SK-N-MC (cell line): ENCODE data around the gene DVL1.

ENCODE experiments used
- DNase-seq: peaks from one replicate; pipeline ENCODE4 v3.0.0-alpha.2; 2011; ENCODE audit warnings: low read depth, low spot score
- H3K27ac ChIP-seq: fragments of 200-600 bp; sonication (generic); 2 replicates; pipeline ENCODE4 v1.5.1; 2016; ENCODE audit warnings: mixed run types
- H3K36me3 ChIP-seq: fragments of 200-600 bp; sonication (generic); 2 replicates; pipeline ENCODE4 v1.6.1; 2017; ENCODE audit warnings: antibody characterized with exemption, low read length, mixed read lengths; ENCODE audit not compliant: insufficient read depth
- H3K4me3 ChIP-seq: fragments of 200-600 bp; sonication (generic); 2 replicates; pipeline ENCODE4 v1.5.1; 2016
- H3K9ac ChIP-seq: fragments of 200-600 bp; sonication (generic); 2 replicates; pipeline ENCODE4 v1.8.0; 2017; ENCODE audit warnings: mixed run types, mixed read lengths; ENCODE audit not compliant: insufficient read length
- H3K9me3 ChIP-seq: fragments of 200-600 bp; sonication (generic); 2 replicates; pipeline ENCODE4 v1.6.1; 2017; ENCODE audit warnings: low read depth, mild to moderate bottlenecking, antibody characterized with exemption, low read length, moderate library complexity, mixed read lengths
- EZH2 ChIP-seq: fragments of 200-600 bp; sonication (generic); IDR thresholded peaks from one replicate; pipeline ENCODE4 v1.6.1; 2017; ENCODE audit warnings: antibody characterized with exemption
- FOXP2 ChIP-seq: optimal IDR thresholded peaks from 2 replicates; pipeline ENCODE3; 2011; ENCODE audit warnings: mild to moderate bottlenecking, moderate library complexity; ENCODE audit not compliant: insufficient read depth; ENCODE audit errors: extremely low read length, control extremely low read depth
- POLR2AphosphoS5 ChIP-seq: IDR thresholded peaks from 2 replicates; pipeline ENCODE4 v1.6.1; 2012; ENCODE audit warnings: mild to moderate bottlenecking, low read depth, low read length, borderline replicate concordance

The DVL1 gene

DNA sequence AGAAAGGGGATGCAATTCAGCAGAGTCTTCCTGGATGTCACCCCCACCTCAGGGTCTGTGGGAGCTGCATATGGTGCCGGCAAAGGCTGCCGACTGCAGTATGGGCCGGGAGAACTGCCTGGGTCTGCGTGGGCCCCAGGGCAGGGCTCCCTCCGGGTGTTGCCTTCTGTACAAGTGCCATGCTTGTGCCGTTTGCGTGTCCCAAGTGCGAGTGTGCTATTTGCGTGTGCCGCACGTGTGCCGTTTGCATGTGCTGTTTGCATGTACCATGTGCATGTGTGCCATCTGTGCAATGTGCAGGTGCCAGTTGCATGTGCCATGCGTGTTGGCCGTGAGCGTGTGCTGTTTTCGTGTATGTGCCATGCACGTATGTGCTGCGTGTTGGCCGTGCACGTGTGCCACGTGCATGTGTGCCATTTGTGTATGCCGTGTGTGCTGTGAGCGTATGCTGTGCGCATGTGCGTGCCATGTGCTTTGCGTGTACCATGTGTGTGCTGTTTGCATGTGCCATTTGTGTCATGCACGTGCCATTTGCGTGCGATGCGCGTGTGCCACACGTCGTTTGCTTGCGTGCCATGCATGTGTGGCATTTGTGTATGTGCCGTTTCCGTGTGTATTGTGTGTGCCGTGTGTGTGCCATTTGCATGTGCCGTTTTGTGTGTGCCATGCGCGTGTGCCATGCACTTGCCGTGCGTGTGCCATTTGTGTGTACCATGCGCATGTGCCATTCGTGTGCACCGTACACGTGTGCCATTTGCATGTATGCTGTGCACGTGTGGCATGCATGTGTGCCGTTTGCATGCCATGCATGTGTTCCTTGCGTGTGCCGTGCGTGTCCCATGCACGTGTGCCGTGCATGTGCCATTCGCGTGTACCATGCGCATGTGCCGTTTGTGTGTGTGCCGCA lies 19.7 kb downstream of the DVL1 start:
- H3K36me3 ChIP-seq = no peaks in the 10 kb centered on the region
- no peak overlapping the region for H3K4me3 ChIP-seq
- TF ChIP-seq POLR2AphosphoS5 = no peak
- no peak for TF ChIP-seq FOXP2
- TF ChIP-seq EZH2 = no peak
- no peaks in the 10 kb centered on the region for H3K9me3 ChIP-seq
- no peak overlapping the region for H3K27ac ChIP-seq
- H3K9ac ChIP-seq = no peak overlapping the region
- no peak for DNase-seq

GRCh38 chr1:1328254-1328653 lies 21.0 kb downstream of the DVL1 start:
- no peaks in the 10 kb centered on the region for H3K36me3 ChIP-seq
- TF ChIP-seq EZH2 = no peak
- TF ChIP-seq POLR2AphosphoS5 = no peak
- no peak for DNase-seq

DNA sequence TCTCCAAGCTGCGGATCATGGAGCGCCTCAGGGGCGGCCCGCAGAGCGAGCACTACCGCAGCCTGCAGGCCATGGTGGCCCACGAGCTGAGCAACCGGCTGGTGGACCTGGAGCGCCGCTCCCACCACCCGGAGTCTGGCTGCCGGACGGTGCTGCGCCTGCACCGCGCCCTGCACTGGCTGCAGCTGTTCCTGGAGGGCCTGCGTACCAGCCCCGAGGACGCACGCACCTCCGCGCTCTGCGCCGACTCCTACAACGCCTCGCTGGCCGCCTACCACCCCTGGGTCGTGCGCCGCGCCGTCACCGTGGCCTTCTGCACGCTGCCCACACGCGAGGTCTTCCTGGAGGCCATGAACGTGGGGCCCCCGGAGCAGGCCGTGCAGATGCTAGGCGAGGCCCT lies 21.9 kb downstream of the DVL1 start:
- TF ChIP-seq EZH2 = no peak
- no peak for TF ChIP-seq FOXP2
- no peak for TF ChIP-seq POLR2AphosphoS5
- no peaks in the 10 kb centered on the region for H3K9me3 ChIP-seq
- no peaks in the 10 kb centered on the region for H3K36me3 ChIP-seq
- H3K27ac ChIP-seq = no peak overlapping the region
- H3K9ac ChIP-seq = no peak overlapping the region
- DNase-seq = no peak
- H3K4me3 ChIP-seq = no peak overlapping the region

More at GRCh38 chr1:1328254-1328653, 21.0 kb downstream of the DVL1 start:
- Histone ChIP-seq H3K4me3 (no peak overlapping the region), H3K9ac (no peak overlapping the region), H3K27ac (no peak overlapping the region), H3K9me3 (no peaks in the 10 kb centered on the region)

DNA sequence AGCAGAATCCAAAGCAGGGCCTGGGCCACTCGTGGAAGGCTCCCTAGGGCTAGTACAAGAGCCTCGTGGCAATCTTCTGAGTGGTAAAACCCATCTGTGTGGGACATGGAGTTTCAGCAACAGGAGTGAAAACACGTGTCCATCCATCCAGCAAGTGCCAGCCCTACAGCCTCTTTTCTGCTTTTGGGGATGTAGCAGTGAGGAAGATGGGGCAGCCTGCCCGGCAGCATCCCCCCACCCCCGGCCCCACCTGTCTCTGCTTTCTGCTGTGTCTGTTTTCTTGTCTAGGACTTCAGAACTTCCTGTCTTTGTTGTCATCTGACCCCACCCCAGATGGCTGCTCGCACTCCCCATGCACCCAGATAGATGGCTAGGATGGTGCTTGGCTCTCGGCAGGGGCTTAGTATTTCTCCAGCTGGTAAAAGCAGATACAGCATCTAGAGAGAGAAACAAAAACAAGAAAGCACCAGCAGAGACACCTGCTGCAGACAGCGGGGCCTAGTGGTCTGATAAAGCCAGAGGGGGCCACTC lies 23.1 kb downstream of the DVL1 start:
- H3K36me3 ChIP-seq = no peaks in the 10 kb centered on the region; the same call in 1 of the 2 replicates
- no peaks in the 10 kb centered on the region for H3K9me3 ChIP-seq
- no peak for TF ChIP-seq POLR2AphosphoS5
- no peak for TF ChIP-seq EZH2
- no peak for TF ChIP-seq FOXP2
- H3K27ac ChIP-seq = no peak overlapping the region
- no peak overlapping the region for H3K9ac ChIP-seq
- no peak for DNase-seq
- no peak overlapping the region for H3K4me3 ChIP-seq

GRCh38 chr1:1325288-1326074 lies 23.7 kb downstream of the DVL1 start:
- Histone ChIP-seq H3K9ac (peak overlapping the region; percentile 90), H3K36me3 (no peaks in the 10 kb centered on the region; the same call in 1 of the 2 replicates), H3K9me3 (no peaks in the 10 kb centered on the region), H3K4me3 (peak overlapping the region; percentile 82), H3K27ac (no peak overlapping the region)
- DNase-seq = no peak
- TF ChIP-seq EZH2 = no peak
- no peak for TF ChIP-seq FOXP2
- TF ChIP-seq POLR2AphosphoS5 = no peak

DNA sequence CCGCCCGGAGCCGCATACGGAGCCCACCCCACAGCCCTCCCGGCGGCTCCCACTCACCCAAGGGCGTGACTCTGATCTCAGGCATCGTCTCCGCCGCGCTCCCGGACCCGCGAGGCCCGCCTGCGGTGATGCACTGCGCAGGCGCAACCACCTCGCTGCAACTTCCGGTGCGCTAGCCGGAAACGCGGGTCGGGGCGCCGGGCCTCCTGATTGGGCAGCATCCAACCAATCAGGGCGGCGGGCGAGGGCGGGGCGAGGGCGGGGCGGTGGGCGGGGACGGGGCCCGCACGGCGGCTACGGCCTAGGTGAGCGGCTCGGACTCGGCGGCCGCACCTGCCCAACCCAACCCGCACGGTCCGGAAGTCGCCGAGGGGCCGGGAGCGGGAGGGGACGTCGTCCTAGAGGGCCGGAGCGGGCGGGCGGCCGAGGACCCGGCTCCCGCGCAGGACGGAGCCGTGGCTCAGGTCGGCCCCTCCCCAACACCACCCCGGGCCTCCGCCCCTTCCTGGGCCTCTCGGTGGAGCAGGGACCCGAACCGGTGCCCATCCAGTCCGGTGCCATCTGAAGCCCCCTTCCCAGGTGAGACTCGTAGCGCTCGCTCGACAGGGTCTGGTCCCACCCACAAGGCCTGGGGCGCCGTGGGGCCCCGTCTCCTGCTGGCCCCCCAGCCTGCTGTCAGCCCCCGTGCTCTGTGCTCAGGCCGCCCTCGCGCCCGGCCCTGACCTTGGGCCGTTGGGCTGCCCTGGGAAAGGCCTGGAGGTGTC lies 24.5 kb downstream of the DVL1 start, which contains the start of the genes CPTP and INTS11:
TSS of gene CPTP (plus strand) at position 279 of the 764 bp plus-strand sequence. CDS start 2,109 bp downstream, outside the sequence.
TSS of gene INTS11 (minus strand) at position 137 of the 764 bp plus-strand sequence. CDS start at position 85, 52 bp downstream.
- DNase-seq = no peak
- H3K4me3 ChIP-seq = peak within 1 kb of the TSS; percentile 82
- peak within 1 kb of the TSS; percentile 91 for H3K9ac ChIP-seq
- peaks cover under 1% of the 10 kb centered on the region; the same call in 1 of the 2 replicates for H3K36me3 ChIP-seq
- H3K27ac ChIP-seq = 0 out of 2 replicates have a peak within 1 kb of the TSS, but pooled peaks have one; percentile 50
- no peaks in the 10 kb centered on the region for H3K9me3 ChIP-seq
- TF ChIP-seq FOXP2 (no peak), POLR2AphosphoS5 (peak; percentile 95)

DNA sequence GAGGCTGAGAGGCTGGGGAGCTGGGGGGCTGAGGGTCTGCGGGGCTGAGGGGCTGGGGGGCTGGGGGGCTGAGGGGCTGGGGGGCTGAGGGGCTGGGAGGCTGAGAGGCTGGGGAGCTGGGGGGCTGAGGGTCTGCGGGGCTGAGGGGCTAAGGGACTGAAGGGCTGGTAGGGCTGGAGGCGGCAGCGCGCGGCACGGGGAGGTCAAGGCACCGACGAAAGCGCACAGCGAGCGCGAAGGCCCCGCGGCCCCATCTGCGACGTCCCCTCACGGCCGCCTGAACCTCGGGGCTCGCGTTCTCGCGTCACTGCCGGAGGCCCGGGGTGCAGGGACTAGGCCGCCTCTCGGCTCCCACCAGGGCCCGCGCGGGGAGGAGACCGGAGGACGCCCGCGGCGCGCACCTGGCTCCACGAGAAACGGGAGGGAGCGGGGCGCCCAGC lies 25.1 kb downstream of the DVL1 start:
- H3K9ac ChIP-seq = peak overlapping the region; percentile 91
- H3K9me3 ChIP-seq = no peaks in the 10 kb centered on the region
- peaks cover 6% of the 10 kb centered on the region; the same call in 1 of the 2 replicates for H3K36me3 ChIP-seq
- H3K4me3 ChIP-seq = peak overlapping the region; percentile 82
- TF ChIP-seq POLR2AphosphoS5 (no peak), FOXP2 (no peak), EZH2 (no peak)
- H3K27ac ChIP-seq = 0 out of 2 replicates have a peak overlapping the region, but pooled peaks have one; percentile 50
- no peak for DNase-seq
